Heart left ventricle (tissue), 16 donors: ENCODE measurements around the gene TSC2. TPM values are rescaled to one million over a fixed set of nuclear protein-coding genes. Genes with fewer than 3 reads are reported as not detected.
"Not testable (repeated sequence)": the region's sequence is repeated elsewhere in the genome, so short reads cannot be mapped to it uniquely, and the experiment has no call there.

Experiments used
- ATAC-seq, 4 donors: fragments of 200-7000 bp; cut with Tn5 transposase; one replicate each; pipeline ENCODE4 v1.9.1; 2020 to 2022; ENCODE audit warnings: moderate library complexity in 4 of 4, mild to moderate bottlenecking in 3 of 4, moderate number of reproducible peaks in 1 of 4
- DNase-seq, 5 donors: peaks; one replicate each; pipeline ENCODE4 v3.0.0-alpha.2; 2020
- H3K27ac ChIP-seq, 12 donors: fragments of 200-600 bp; sonication (generic) in 4 of 12; one replicate each; pipeline versions ENCODE4 v1.5.0 to v1.8.0; 2016 to 2022; ENCODE audit warnings: mild to moderate bottlenecking in 2 of 12
- H3K27me3 ChIP-seq, 9 donors: fragments of 200-600 bp; sonication (generic) in 2 of 9; one replicate each; pipeline versions ENCODE4 v1.5.1 to v1.8.0; 2016 to 2022; ENCODE audit warnings: mild to moderate bottlenecking in 3 of 9
- H3K36me3 ChIP-seq, 9 donors: fragments of 200-600 bp; sonication (generic) in 2 of 9; one replicate each; pipeline versions ENCODE4 v1.5.0 to v1.8.0; 2018 to 2022; ENCODE audit warnings: mild to moderate bottlenecking in 2 of 9
- H3K4me1 ChIP-seq, 12 donors: fragments of 200-600 bp; sonication (generic) in 4 of 12; one replicate each; pipeline versions ENCODE4 v1.5.0 to v1.8.0; 2016 to 2022; ENCODE audit warnings: mild to moderate bottlenecking in 3 of 12
- H3K4me3 ChIP-seq, 12 donors: fragments of 200-600 bp; sonication (generic) in 4 of 12; one replicate each; pipeline versions ENCODE4 v1.5.0 to v1.8.0; 2017 to 2022; ENCODE audit warnings: mild to moderate bottlenecking in 9 of 12, moderate library complexity in 4 of 12
- H3K9me3 ChIP-seq, 12 donors: fragments of 200-600 bp; sonication (generic) in 4 of 12; one replicate each; pipeline versions ENCODE4 v1.5.0 to v1.8.0; 2016 to 2022; ENCODE audit warnings: mild to moderate bottlenecking in 1 of 12
- CTCF ChIP-seq, 12 donors: fragments of 200-600 bp; sonication (generic) in 4 of 12; IDR thresholded peaks; one replicate each; pipeline versions ENCODE4 v1.5.0 to v1.8.0; 2018 to 2022; ENCODE audit warnings: antibody characterized with exemption in 12 of 12, mild to moderate bottlenecking in 5 of 12
- POLR2A ChIP-seq, 2 donors: fragments of 450-650 bp; IDR thresholded peaks; one replicate each; pipeline ENCODE4 v1.6.1; 2017; ENCODE audit warnings: antibody characterized with exemption in 2 of 2, mild to moderate bottlenecking in 2 of 2, moderate library complexity in 2 of 2
- WGBS, 4 donors: extraction: QIAGEN DNeasy Blood & Tissue Kit in 2 of 4; methylation state at CpG; one replicate each; pipeline versions ENCODE4 v1.1.5 to v1.1.7; 2013 to 2018; 5-methylcytosine and 5-hydroxymethylcytosine counted together
- intact Hi-C, 10 donors: fragments of 100-400 bp; cut with DNase I; formaldehyde crosslinking; loops; one replicate each; pipeline versions ENCODE4 v1.11.1 to v1.14.2; 2022
- polyA plus RNA-seq, 2 donors: library from polyadenylated mRNA; stranded (reverse); fragments of 200-250 nt; gene quantifications; one replicate each; pipeline ENCODE4 v1.2.3, GENCODE V29; 2013
- total RNA-seq, 9 donors: library from RNA; depleted of rRNA in 2 of 9; stranded (reverse); fragments of >200 nt in 2 of 9; fragmentation: NEBNext Ultra II Directional in 3 of 9; extraction: Animal tissue kit (Norgen Biotek cat#: 25700) in 3 of 9; gene quantifications; one replicate each; pipeline versions ENCODE4 v1.1.0 to v1.2.4, GENCODE V29; 2016 to 2023
- donor health status: ischemic (EF 13 %, LVEDD 7.1; RV severe dilation, severe dysfunction).
- donor health status: healthy with polysubstance abuse.
- donor health status: DM: no; HTN: yes; CAD: no.
- donor health status: DM: no; HTN: no; CAD: no.
- donor health status: ischemic (EF 25% LVEDD 6.9; RV normal size, moderate dysfunction).
- donor health status: ischemic (EF 25% LVEDD 5.7; RV mildly dilated, moderate dysfunction).
- donor health status: healthy.
- donor health status: DM: yes; HTN: yes; CAD: no.
- donor health status: ischemic (EF 35%, LVEDD 5.7; RV mildly dilated, moderate dysfunction).
- donor health status: nonischemic (EF 11% LVEDD 7.7; RV severe dilation, severe dysfunction).
- donor health status: DM: yes; HTN: yes; CAD: no.
- donor health status: PGD.
- donor health status: ischemic (EF 29% LVEDD 5.4; RV normal size, mild dysfunction).
- donor health status: nonischemic (EF 23%, LVEDD 6.1; RV moderate dilation, normal function).

The TSC2 gene
- total and polyA plus RNA-seq, 11 donors, result 33.3 to 94.5 (median 67.7) TPM

GRCh38 chr16:2008631-2009163, 39.1 kb upstream of the TSC2 start:
- ATAC-seq, result no peak
- intact Hi-C loops, result loop anchor here in 2 of 10 donors (2.0 to 10.0 kb wide), 3 partner anchors 24 to 496 kb away; partner anchors contain the start of genes GFER (in 1 of the 2) and TRAF7 (in 1 of the 2)
- H3K27me3 ChIP-seq, result no peaks in the 10 kb centered on the region
- peak overlapping the region; percentile 58 to 94 (median 88) for H3K27ac ChIP-seq
- H3K9me3 ChIP-seq, result no peaks in the 10 kb centered on the region
- DNase-seq, result peak in 2 of 5 donors; percentile 23 to 32
- no peaks in the 10 kb centered on the region for H3K36me3 ChIP-seq
- peaks cover 20 to 66% (median 48%) of the 10 kb centered on the region in 12 donors for H3K4me1 ChIP-seq
- 7 to 17% (median 7%) methylated on average over 16 to 23 of the region's 23 CpGs for WGBS, 4 donors
- peak overlapping the region; percentile 69 to 100 (median 94) for H3K4me3 ChIP-seq
- TF ChIP-seq POLR2A (IDR thresholded peaks at IDR 0.05) (no peak), CTCF (IDR thresholded peaks at IDR 0.05) (no peak)

GRCh38 chr16:2009164-2009711, 38.5 kb upstream of the TSC2 start:
- intact Hi-C loops, result loop anchor here in 2 of 10 donors (2.0 to 10.0 kb wide), 3 partner anchors 24 to 496 kb away; partner anchors contain the start of genes GFER (in 1 of the 2) and TRAF7 (in 1 of the 2)
- peaks cover 20 to 60% (median 43%) of the 10 kb centered on the region in 12 donors for H3K4me1 ChIP-seq
- ATAC-seq, result peak in 2 of 4 donors; percentile 2 to 15

GRCh38 chr16:2009791-2010510, 37.8 kb upstream of the TSC2 start, which contains the start of gene ZNF598:
Gene ZNF598, minus strand, starts transcription at chr16:2009821.
- intact Hi-C loops, result loop anchor here in 3 of 10 donors (2.0 to 10.0 kb wide), 4 partner anchors 25 to 495 kb away; partner anchors contain the start of genes GFER (in 1 of the 3) and TRAF7 (in 1 of the 3)
- ATAC-seq (peak; percentile 90 to 97 (median 96)), DNase-seq (peak; percentile 87 to 91 (median 88))
- Histone ChIP-seq H3K36me3 (no peaks in the 10 kb centered on the region), H3K27me3 (no peaks in the 10 kb centered on the region), H3K9me3 (no peaks in the 10 kb centered on the region), H3K4me1 (peaks cover 20 to 53% (median 38%) of the 10 kb centered on the region in 12 donors), H3K27ac (peak within 1 kb of the TSS; percentile 58 to 98 (median 93)), H3K4me3 (peak within 1 kb of the TSS; percentile 69 to 100 (median 94))
- 1 to 6% (median 3%) methylated on average over 21 to 52 of the region's 52 CpGs for WGBS, 4 donors
- TF ChIP-seq POLR2A (IDR thresholded peaks at IDR 0.05) (peak in 1 of 2 donors; percentile 92), CTCF (IDR thresholded peaks at IDR 0.05) (peak in 2 of 12 donors; percentile 6 to 24)

More at GRCh38 chr16:2009164-2009711, 38.5 kb upstream of the TSC2 start:
- H3K4me3 ChIP-seq, result peak overlapping the region; percentile 69 to 100 (median 94)
- H3K36me3 ChIP-seq, result no peaks in the 10 kb centered on the region
- WGBS, 4 donors, result 0 to 1% (median 0%) methylated on average over 1 to 55 of the region's 55 CpGs
- no peaks in the 10 kb centered on the region for H3K27me3 ChIP-seq
- H3K9me3 ChIP-seq, result no peaks in the 10 kb centered on the region
- peak in 2 of 5 donors; percentile 33 to 34 for DNase-seq
- no peak for TF ChIP-seq CTCF (IDR thresholded peaks at IDR 0.05)
- TF ChIP-seq POLR2A (IDR thresholded peaks at IDR 0.05), result no peak
- peak overlapping the region; percentile 58 to 94 (median 88) for H3K27ac ChIP-seq

GRCh38 chr16:2011726-2012125, 36.1 kb upstream of the TSC2 start:
- intact Hi-C loops, result loop anchor here in 1 of 10 donors (5.0 kb wide), 1 partner anchor 141 kb away; no protein-coding TSS in a partner anchor
- H3K36me3 ChIP-seq, H3K27ac ChIP-seq, DNase-seq, H3K27me3 ChIP-seq, H3K4me3 ChIP-seq, H3K9me3 ChIP-seq, ATAC-seq: not testable (repeated sequence)
- peaks cover 20 to 35% (median 29%) of the 10 kb centered on the region in 12 donors for H3K4me1 ChIP-seq
- 83 to 92% (median 88%) methylated on average over 9 of the region's 9 CpGs for WGBS, 4 donors
